Measurements from ENCODE around the gene COASY.

COASY gene

DNA sequence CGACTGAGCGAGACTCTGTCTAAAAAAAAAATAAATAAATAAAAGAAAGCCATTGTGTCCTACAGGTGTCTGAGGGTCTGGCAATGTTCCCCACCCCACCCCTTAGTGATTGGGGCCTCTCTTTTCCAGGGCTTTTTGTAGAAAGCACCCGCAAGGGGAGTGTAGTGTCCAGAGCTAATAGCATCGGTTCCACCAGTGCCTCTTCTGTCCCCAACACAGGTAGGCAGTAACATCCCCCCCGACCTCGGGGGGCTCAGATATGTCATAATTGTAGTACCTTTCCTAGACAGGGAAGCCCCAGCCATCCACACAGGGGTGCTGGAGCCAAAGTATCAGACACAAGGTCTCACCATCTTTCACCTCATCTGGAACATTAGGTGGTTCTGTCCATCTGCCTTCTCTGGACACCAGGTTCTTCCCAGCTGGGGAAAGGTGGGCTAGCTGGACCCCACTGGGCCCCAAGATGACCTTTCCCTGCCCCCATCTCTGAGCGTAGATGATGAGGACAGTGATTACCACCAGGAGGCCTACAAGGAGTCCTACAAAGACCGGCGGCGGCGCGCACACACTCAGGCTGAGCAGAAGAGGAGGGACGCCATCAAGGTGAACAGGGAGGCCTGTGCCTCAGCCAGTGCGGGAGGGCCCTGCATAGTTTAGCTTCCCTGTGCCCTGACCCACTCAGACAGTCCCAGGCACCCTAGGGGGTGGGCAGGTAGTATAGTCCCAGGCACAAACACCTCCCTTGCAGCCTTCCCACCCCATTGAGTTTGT lies 6.6 kb downstream of the COASY start:
- peak overlapping the region; percentile 89 for H3K27ac ChIP-seq
- CTCF ChIA-PET: interaction anchor here (0.6 kb wide), 1 partner anchor 33 kb away, joined by 3 read pairs; the partner anchor contains the start of gene NAGLU
- POLR2A ChIA-PET (ENCODE audit: low non-redundant PET): no interaction called here
- TF ChIP-seq, protein P1, sequence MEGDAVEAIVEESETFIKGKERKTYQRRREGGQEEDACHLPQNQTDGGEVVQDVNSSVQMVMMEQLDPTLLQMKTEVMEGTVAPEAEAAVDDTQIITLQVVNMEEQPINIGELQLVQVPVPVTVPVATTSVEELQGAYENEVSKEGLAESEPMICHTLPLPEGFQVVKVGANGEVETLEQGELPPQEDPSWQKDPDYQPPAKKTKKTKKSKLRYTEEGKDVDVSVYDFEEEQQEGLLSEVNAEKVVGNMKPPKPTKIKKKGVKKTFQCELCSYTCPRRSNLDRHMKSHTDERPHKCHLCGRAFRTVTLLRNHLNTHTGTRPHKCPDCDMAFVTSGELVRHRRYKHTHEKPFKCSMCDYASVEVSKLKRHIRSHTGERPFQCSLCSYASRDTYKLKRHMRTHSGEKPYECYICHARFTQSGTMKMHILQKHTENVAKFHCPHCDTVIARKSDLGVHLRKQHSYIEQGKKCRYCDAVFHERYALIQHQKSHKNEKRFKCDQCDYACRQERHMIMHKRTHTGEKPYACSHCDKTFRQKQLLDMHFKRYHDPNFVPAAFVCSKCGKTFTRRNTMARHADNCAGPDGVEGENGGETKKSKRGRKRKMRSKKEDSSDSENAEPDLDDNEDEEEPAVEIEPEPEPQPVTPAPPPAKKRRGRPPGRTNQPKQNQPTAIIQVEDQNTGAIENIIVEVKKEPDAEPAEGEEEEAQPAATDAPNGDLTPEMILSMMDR (conservative IDR thresholded peaks at IDR 0.05; ENCODE audit: low read depth): no peak
- no peak for DNase-seq (ENCODE audit: low spot score)

DNA sequence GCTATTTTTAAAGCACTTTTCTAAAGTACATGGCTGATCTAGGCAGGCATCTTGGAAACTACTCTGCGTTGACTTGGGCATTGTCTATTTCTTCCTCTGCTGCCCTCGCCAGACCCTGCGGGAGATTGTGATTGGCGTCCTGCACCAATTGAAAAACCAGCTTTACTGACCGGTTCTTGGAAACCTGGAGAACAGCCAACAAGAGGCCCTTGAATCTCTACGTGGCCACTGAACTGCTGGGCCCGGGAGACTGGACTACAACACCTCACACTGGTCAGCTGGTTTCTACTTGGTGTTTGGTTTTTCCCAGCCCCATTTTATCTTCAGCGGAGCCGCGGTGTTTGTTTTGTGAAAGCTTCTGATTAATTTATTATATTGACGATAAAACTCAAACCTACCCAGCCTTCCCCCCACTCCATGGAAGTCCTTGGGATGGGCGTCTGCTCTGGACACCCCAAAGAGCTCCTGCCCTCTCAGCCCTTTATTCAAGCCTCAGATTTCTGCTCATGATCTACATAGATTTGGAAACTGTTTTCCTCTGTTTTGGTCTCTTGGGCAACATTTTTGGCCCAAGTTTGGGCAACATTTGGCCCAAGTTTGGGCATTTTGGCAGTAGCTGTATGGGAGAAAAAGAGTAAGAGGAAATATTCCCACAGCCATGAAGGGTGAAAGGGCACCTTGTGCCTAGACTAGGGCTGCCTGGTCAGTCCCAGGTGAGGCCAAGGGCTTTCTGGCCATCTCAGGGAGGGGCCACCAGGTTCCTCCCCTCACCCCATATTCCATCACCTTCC lies 9.7 kb downstream of the COASY start:
- peak overlapping the region; percentile 89 for H3K27ac ChIP-seq
- TF ChIP-seq, protein P1 (conservative IDR thresholded peaks at IDR 0.05; ENCODE audit: low read depth): no peak
- CTCF ChIA-PET: no interaction called here
- DNase-seq (ENCODE audit: low spot score): no peak
- POLR2A ChIA-PET (ENCODE audit: low non-redundant PET): no interaction called here

DNA sequence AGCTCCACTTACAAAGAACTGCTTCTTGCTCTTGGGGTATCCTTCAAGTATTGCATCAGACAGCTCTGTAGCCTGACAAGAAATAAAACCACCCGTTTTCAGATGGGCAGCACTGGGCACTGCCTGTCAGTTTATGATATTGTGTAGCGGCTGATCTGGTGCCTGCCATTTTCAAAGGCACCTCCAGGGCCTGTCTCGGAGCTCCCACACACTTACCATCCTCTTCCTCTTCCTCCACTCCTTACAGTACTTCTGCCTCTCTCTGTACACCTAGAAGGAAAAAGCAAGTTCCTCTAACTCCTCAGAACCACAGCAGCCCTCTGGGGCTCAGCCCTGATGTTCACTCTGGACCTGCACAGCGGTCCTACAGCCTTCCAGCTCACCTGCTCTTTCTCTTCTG lies 11.1 kb downstream of the COASY start:
- TF ChIP-seq, protein P1 (conservative IDR thresholded peaks at IDR 0.05; ENCODE audit: low read depth): no peak
- ChIA-PET CTCF (interaction anchor here (0.5 to 0.8 kb wide), 2 partner anchors 36 to 252 kb away, joined by 4 to 5 read pairs; no protein-coding TSS in a partner anchor), POLR2A (ENCODE audit: low non-redundant PET) (no interaction called here)
- DNase-seq (ENCODE audit: low spot score): no peak
- H3K27ac ChIP-seq: peak overlapping the region; percentile 53

DNA sequence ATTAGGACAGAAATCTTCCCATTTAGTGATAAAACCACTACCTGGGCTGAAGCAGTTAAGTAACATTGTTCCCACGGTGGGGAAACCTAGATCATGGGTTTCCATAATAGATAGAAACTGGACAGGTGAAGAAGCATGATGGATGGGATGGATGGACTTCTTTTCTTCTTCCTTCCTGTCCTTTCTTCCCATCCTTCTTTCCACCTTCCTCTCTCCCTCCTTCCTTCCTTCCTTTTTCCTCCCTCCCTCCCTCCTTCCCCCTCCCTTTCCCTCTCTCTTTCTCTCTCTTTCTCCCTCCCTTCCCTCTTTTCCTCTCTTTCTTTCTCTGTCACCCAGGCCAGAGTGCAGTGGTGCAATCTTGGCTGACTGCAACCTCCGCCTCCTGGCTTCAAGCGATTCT lies 12.5 kb downstream of the COASY start:
- TF ChIP-seq, protein P1 (conservative IDR thresholded peaks at IDR 0.05; ENCODE audit: low read depth): no peak
- POLR2A ChIA-PET (ENCODE audit: low non-redundant PET): no interaction called here
- CTCF ChIA-PET: no interaction called here
- DNase-seq (ENCODE audit: low spot score): no peak
- peak overlapping the region; percentile 52 for H3K27ac ChIP-seq

DNA sequence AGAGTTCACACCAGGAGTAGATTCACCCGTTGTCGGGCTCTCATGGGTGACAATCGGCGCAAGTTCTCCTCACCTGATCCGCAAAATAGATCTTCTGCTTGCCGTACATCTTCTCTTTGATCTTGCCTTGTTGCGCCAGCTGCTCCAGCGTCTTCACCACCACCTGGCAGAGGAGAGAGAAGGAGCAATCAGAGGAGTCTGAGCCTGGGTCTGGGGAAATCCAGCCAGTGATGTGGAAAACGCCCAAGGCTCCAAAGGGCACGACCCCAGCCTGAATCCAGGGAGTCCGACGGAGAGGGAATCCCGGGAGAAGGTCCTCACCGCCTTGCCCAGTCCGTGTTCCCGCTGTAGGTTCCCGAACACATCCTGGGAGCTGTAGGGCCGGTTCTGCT lies 15.2 kb downstream of the COASY start:
- ChIA-PET CTCF (interaction anchor here (0.5 to 1.7 kb wide), 7 partner anchors 15 to 106 kb away, joined by 3 to 12 read pairs (median 4); partner anchors contain the start of gene TUBG2), POLR2A (ENCODE audit: low non-redundant PET) (interaction anchor here (1.0 kb wide), 1 partner anchor 107 kb away, joined by 3 read pairs; no protein-coding TSS in a partner anchor)
- H3K27ac ChIP-seq: peak overlapping the region; percentile 92
- no peak for DNase-seq (ENCODE audit: low spot score)
- TF ChIP-seq, protein P1 (conservative IDR thresholded peaks at IDR 0.05; ENCODE audit: low read depth): no peak

DNA sequence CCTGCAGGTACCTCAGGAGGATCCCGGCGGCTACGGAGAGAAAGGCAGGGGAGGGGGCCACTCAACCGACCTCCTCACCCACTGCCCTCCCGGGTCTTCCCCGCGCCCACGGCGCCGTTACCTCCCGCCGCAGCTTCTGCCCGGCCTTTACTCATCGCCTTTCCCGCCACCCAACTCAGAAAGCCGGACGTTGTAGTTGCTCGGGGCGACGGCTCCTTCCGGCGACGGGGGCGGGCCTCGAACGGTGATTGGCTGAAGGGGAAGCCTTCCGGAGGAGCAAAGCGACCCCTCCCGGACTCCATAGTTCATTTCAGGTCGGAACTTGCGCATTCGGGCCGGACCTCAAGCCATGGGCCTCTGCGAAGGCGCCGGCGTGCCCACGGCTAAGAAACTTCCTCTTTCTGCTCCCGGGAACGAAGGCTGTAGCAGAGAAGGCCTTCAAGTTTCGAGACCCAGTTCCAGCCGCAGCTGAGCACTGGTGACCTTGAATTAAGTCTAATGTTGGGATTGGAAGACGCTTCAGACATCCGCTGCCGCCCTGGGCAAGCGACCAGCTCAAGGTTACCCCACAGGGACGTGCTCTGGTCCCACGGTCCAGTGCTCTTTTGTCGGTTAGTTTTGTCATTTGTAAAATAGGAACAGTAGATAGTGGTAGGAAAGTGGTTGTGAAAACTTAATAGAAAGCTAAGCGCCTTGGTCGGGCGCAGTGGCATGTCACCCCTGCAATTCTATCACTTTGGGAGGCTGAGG lies 15.8 kb downstream of the COASY start, which contains the start of gene PSMC3IP:
PSMC3IP (minus strand) TSS at position 198 of the 750 bp plus-strand sequence; CDS start at position 155, 43 bp downstream.
- ChIA-PET CTCF (interaction anchor here (0.5 to 1.8 kb wide), 22 partner anchors 9 to 225 kb away, joined by 3 to 37 read pairs (median 5); partner anchors contain the start of genes PLEKHH3, RAMP2 and TUBG2), POLR2A (ENCODE audit: low non-redundant PET) (interaction anchor here (0.6 to 1.5 kb wide), 5 partner anchors 27 to 420 kb away, joined by 3 to 8 read pairs (median 5); partner anchors contain the start of genes RETREG3, RPL27 and TUBG1)
- TF ChIP-seq, protein P1 (conservative IDR thresholded peaks at IDR 0.05; ENCODE audit: low read depth): no peak
- DNase-seq (ENCODE audit: low spot score): peak; percentile 98
- peak within 1 kb of the TSS; percentile 92 for H3K27ac ChIP-seq
